B cell (primary cell): Measurements from ENCODE around the gene GNB5.

Experiments used
- EZH2 ChIP-seq: IDR thresholded peaks from 2 replicates; pipeline ENCODE4 v1.6.1; 2012; ENCODE audit warnings: borderline replicate concordance, low read depth, mild to moderate bottlenecking, moderate library complexity, low read length; ENCODE audit not compliant: insufficient read depth, poor library complexity, severe bottlenecking
- TF ChIP-seq, protein P1 (sequence below): fragments of 200-600 bp; IDR thresholded peaks from one replicate; pipeline ENCODE4 v1.8.0; 2022; ENCODE audit warnings: antibody characterized with exemption, mild to moderate bottlenecking

DNA sequence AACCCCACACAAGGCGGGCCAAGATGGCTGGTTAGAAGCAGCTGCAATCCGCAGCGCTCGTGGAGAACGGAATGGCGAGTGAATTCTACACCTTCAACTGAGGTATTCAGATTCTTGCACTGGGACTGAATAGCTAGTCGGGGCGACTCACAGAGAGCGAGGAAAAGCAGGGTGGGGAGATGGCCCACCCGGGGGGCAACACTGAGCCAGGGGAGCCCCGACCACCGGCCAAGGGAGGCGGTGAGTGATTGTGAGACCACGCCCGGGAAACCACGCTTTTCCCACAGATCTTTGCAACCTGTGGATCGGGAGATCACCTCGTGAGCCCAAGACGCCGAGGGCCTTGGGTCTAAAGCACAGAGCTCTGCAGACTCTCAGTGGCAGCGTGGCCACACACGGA, 28.3 kb downstream of the GNB5 start:
- TF ChIP-seq, protein P1, sequence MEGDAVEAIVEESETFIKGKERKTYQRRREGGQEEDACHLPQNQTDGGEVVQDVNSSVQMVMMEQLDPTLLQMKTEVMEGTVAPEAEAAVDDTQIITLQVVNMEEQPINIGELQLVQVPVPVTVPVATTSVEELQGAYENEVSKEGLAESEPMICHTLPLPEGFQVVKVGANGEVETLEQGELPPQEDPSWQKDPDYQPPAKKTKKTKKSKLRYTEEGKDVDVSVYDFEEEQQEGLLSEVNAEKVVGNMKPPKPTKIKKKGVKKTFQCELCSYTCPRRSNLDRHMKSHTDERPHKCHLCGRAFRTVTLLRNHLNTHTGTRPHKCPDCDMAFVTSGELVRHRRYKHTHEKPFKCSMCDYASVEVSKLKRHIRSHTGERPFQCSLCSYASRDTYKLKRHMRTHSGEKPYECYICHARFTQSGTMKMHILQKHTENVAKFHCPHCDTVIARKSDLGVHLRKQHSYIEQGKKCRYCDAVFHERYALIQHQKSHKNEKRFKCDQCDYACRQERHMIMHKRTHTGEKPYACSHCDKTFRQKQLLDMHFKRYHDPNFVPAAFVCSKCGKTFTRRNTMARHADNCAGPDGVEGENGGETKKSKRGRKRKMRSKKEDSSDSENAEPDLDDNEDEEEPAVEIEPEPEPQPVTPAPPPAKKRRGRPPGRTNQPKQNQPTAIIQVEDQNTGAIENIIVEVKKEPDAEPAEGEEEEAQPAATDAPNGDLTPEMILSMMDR: no peak
- no peak for TF ChIP-seq EZH2
